Measurements from ENCODE around the gene IDI1.
A peak's percentile ranks its signal among the peaks of the same experiment; 100 is the strongest.

Gene IDI1

DNA sequence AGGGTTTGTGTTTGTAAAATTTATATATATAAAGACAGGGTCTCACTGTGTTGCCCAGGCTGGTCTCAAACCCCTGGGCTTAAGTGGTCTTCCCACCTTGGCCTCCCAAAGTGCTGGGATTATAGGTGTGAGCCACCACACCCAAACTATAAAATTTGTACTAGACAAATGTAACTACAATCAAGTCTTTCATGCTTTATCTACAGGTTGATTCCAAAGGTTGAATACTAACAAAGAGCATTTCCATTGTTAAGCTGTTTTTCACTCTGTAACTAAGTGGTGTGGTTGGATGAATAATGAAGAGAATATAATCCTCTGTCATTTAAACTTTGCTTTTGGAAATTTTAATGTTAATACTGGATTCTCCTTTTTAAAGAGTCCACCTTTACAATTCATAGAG, 29.7 kb upstream of the IDI1 start:
- H3K4me2 ChIP-seq (ENCODE audit: low read length): no peak overlapping the region
- no peak overlapping the region for H3K4me3 ChIP-seq (ENCODE audit: low read length)
- H3K4me1 ChIP-seq (ENCODE audit: control insufficient read depth, low read length): no peaks in the 10 kb centered on the region
- H3K9me2 ChIP-seq (replicated peaks; ENCODE audit: control insufficient read depth, low read length): no peaks in the 10 kb centered on the region
- H3F3A ChIP-seq (ENCODE audit: control insufficient read depth, insufficient read depth): 0 out of 2 replicates have a peak, but pooled peaks cover 3% of the 10 kb centered on the region
- peaks cover 47% of the 10 kb centered on the region for H3K36me3 ChIP-seq (ENCODE audit: control insufficient read depth, low read length)
- H3K27me3 ChIP-seq (ENCODE audit: control insufficient read depth, low read length): no peaks in the 10 kb centered on the region
- H3K27ac ChIP-seq (ENCODE audit: low read depth, low read length): no peak overlapping the region
- TF ChIP-seq CTCF (IDR thresholded peaks at IDR 0.05; ENCODE audit: low read depth, low read length, poor library complexity, severe bottlenecking) (no peak), EZH2phosphoT487 (IDR thresholded peaks at IDR 0.05; ENCODE audit: borderline replicate concordance, low read length) (no peak)
- H3K9me3 ChIP-seq (ENCODE audit: control insufficient read depth, insufficient read depth, low read length): no peaks in the 10 kb centered on the region
- 0 out of 2 replicates have a peak, but pooled peaks cover 3% of the 10 kb centered on the region for H3K79me2 ChIP-seq (ENCODE audit: control insufficient read depth, low read length)
- no peaks in the 10 kb centered on the region for H4K20me1 ChIP-seq (ENCODE audit: control insufficient read depth, insufficient read depth, low read depth, low read length)

DNA sequence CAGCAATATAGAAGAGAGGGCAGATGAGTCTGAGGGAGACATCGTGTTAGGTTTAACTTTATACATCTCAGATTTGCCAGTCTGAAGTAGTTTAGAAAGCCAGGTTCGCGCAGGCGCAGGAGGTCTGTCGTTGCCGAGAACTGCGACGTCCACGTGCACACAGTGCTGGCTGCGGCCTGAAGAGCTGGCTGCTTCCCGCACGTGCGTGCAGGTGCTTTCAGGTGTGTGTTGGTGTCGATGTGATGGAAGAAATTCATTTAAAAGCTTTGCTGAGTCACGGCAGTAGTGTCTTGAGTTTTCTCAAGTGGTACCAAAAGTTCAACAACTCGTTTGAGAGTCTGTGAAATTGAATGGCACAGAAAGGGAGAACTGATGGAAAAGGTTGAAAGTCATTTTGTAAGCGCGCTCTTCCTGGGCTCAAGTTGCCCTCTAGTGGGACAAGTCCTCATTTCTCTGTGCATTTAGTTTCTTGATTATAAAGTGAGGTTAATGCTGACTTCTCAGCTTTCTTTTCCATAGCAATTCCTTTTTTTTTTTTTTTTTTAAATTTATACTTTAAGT, 25.9 kb upstream of the IDI1 start:
- no peak overlapping the region for H3K4me3 ChIP-seq (ENCODE audit: low read length)
- H3K36me3 ChIP-seq (ENCODE audit: control insufficient read depth, low read length): peaks cover 37% of the 10 kb centered on the region
- H4K20me1 ChIP-seq (ENCODE audit: control insufficient read depth, insufficient read depth, low read depth, low read length): no peaks in the 10 kb centered on the region
- TF ChIP-seq EZH2phosphoT487 (IDR thresholded peaks at IDR 0.05; ENCODE audit: borderline replicate concordance, low read length): no peak
- TF ChIP-seq CTCF (IDR thresholded peaks at IDR 0.05; ENCODE audit: low read depth, low read length, poor library complexity, severe bottlenecking): peak; percentile 26
- H3K27me3 ChIP-seq (ENCODE audit: control insufficient read depth, low read length): no peaks in the 10 kb centered on the region
- no peak overlapping the region for H3K4me2 ChIP-seq (ENCODE audit: low read length)
- no peaks in the 10 kb centered on the region for H3K4me1 ChIP-seq (ENCODE audit: control insufficient read depth, low read length)
- no peak overlapping the region for H3K27ac ChIP-seq (ENCODE audit: low read depth, low read length)
- peaks cover 4% of the 10 kb centered on the region; the same call in 1 of the 2 replicates for H3F3A ChIP-seq (ENCODE audit: control insufficient read depth, insufficient read depth)
- no peaks in the 10 kb centered on the region for H3K9me2 ChIP-seq (replicated peaks; ENCODE audit: control insufficient read depth, low read length)
- H3K79me2 ChIP-seq (ENCODE audit: control insufficient read depth, low read length): peaks cover 9% of the 10 kb centered on the region; the same call in 1 of the 2 replicates
- H3K9me3 ChIP-seq (ENCODE audit: control insufficient read depth, insufficient read depth, low read length): no peaks in the 10 kb centered on the region

GRCh38 chr10:1074052-1074747, 25.3 kb upstream of the IDI1 start:
- H3K4me3 ChIP-seq (ENCODE audit: low read length): no peak overlapping the region
- peaks cover 14% of the 10 kb centered on the region for H3K79me2 ChIP-seq (ENCODE audit: control insufficient read depth, low read length)
- no peaks in the 10 kb centered on the region for H3K9me2 ChIP-seq (replicated peaks; ENCODE audit: control insufficient read depth, low read length)
- H3K27me3 ChIP-seq (ENCODE audit: control insufficient read depth, low read length): no peaks in the 10 kb centered on the region
- H3K36me3 ChIP-seq (ENCODE audit: control insufficient read depth, low read length): peaks cover 30% of the 10 kb centered on the region
- H4K20me1 ChIP-seq (ENCODE audit: control insufficient read depth, insufficient read depth, low read depth, low read length): no peaks in the 10 kb centered on the region
- no peaks in the 10 kb centered on the region for H3K9me3 ChIP-seq (ENCODE audit: control insufficient read depth, insufficient read depth, low read length)
- no peak overlapping the region for H3K27ac ChIP-seq (ENCODE audit: low read depth, low read length)
- H3K4me1 ChIP-seq (ENCODE audit: control insufficient read depth, low read length): 0 out of 2 replicates have a peak, but pooled peaks cover 4% of the 10 kb centered on the region
- H3F3A ChIP-seq (ENCODE audit: control insufficient read depth, insufficient read depth): peaks cover 4% of the 10 kb centered on the region; the same call in 1 of the 2 replicates
- TF ChIP-seq EZH2phosphoT487 (IDR thresholded peaks at IDR 0.05; ENCODE audit: borderline replicate concordance, low read length) (no peak), CTCF (IDR thresholded peaks at IDR 0.05; ENCODE audit: low read depth, low read length, poor library complexity, severe bottlenecking) (no peak)
- H3K4me2 ChIP-seq (ENCODE audit: low read length): no peak overlapping the region

Data from DOHH2 (cell line).